ENCODE results near the gene ADGRF1. TPM values are rescaled to one million over a fixed set of nuclear protein-coding genes. Genes with fewer than 3 reads are reported as not detected.

ADGRF1 gene
- total RNA-seq, 4 donors from 2014 or later = not detected

DNA sequence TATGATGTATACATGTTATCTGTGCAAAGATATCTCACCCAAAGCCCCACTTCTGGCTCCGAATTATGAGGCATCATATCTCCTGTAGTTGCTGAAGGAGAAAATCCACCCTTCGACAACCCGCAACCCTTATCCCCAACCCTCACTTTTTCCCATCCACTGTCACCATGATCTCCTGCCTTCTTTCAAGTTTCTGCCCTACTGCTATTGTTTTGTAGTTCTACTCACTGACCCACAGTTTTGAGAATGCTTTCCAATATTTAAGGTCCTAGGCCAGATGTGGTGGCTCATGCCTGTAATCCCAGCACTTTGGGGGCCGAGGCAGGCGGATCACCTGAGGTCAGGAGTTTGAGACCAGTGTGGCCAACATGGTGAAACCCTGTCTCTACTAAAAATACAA is 22.2 kb downstream of the ADGRF1 start:
- DNase-seq (no peak), ATAC-seq (no peak)
- in situ Hi-C loops (cut with MboI; ENCODE audit: low sequenced_read_pairs in 4 of 4) = no loop called here
- Histone ChIP-seq H3K4me1 (no peaks in the 10 kb centered on the region), H3K27me3 (no peaks in the 10 kb centered on the region), H3K27ac (no peak overlapping the region), H3K36me3 (no peaks in the 10 kb centered on the region), H3K4me3 (no peak overlapping the region), H3K9me3 (no peaks in the 10 kb centered on the region)
- no peak for TF ChIP-seq POLR2A (IDR thresholded peaks at IDR 0.05)
- TF ChIP-seq, protein P1, sequence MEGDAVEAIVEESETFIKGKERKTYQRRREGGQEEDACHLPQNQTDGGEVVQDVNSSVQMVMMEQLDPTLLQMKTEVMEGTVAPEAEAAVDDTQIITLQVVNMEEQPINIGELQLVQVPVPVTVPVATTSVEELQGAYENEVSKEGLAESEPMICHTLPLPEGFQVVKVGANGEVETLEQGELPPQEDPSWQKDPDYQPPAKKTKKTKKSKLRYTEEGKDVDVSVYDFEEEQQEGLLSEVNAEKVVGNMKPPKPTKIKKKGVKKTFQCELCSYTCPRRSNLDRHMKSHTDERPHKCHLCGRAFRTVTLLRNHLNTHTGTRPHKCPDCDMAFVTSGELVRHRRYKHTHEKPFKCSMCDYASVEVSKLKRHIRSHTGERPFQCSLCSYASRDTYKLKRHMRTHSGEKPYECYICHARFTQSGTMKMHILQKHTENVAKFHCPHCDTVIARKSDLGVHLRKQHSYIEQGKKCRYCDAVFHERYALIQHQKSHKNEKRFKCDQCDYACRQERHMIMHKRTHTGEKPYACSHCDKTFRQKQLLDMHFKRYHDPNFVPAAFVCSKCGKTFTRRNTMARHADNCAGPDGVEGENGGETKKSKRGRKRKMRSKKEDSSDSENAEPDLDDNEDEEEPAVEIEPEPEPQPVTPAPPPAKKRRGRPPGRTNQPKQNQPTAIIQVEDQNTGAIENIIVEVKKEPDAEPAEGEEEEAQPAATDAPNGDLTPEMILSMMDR (IDR thresholded peaks at IDR 0.05 in 4 of 5, conservative IDR thresholded peaks at IDR 0.05 in 1 of 5) = no peak
- intact Hi-C loops (cut with DNase I; ENCODE audit: low total_unique reads) = no loop called here

DNA sequence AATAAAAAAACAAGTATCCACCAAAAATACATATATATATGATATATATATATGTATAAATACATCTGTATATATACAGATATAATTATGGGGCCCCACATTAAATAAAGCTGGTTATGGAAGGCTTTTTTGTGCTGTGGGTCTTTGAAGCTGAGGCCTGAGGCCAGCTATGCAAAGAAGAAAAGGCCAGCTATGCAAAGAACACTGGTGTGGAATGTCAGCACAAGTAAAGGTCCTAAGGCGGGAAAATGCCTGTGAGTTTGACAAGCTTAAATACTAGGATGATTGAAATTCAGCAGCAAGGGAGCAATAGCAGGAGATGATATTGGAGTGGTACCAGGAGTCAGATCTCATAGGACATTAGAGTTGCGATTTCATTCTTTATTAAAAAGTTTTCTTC is 25.2 kb downstream of the ADGRF1 start:
- in situ Hi-C loops (cut with MboI; ENCODE audit: low sequenced_read_pairs in 4 of 4) (no loop called here), intact Hi-C loops (cut with DNase I; ENCODE audit: low total_unique reads) (no loop called here)
- DNase-seq (no peak), ATAC-seq (no peak)
- Histone ChIP-seq H3K36me3 (no peaks in the 10 kb centered on the region), H3K27ac (no peak overlapping the region), H3K4me3 (no peak overlapping the region), H3K4me1 (no peaks in the 10 kb centered on the region), H3K9me3 (no peaks in the 10 kb centered on the region), H3K27me3 (no peaks in the 10 kb centered on the region)
- TF ChIP-seq POLR2A (IDR thresholded peaks at IDR 0.05) = no peak
- TF ChIP-seq, protein P1 (IDR thresholded peaks at IDR 0.05 in 4 of 5, conservative IDR thresholded peaks at IDR 0.05 in 1 of 5) = no peak

DNA sequence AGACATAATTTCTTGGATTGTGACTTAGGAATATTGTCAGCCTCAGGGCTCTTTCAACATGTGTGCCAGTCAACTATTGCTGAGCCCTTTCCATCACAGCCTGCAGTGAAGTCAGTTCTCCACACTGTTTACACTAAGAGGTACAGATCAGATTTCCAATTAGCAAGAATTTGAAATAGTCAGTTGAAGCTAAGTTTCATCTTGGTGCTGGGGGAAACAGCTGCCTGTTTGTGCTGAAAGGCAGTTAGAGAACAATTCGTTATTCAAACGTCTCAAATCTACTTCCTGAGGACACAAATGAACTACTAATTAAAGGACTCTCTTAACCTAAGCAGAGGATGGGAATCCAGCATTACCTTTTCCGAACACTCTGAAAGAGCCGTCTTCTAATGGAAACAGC is 25.9 kb downstream of the ADGRF1 start:
- H3K27ac ChIP-seq = no peak overlapping the region
- intact Hi-C loops (cut with DNase I; ENCODE audit: low total_unique reads) = no loop called here
- TF ChIP-seq, protein P1 (IDR thresholded peaks at IDR 0.05 in 4 of 5, conservative IDR thresholded peaks at IDR 0.05 in 1 of 5) = no peak
- no peak for TF ChIP-seq POLR2A (IDR thresholded peaks at IDR 0.05)
- ATAC-seq = no peak
- H3K27me3 ChIP-seq = no peaks in the 10 kb centered on the region
- H3K4me1 ChIP-seq = no peaks in the 10 kb centered on the region
- H3K4me3 ChIP-seq = no peak overlapping the region
- H3K36me3 ChIP-seq = no peaks in the 10 kb centered on the region
- in situ Hi-C loops (cut with MboI; ENCODE audit: low sequenced_read_pairs in 4 of 4) = no loop called here
- H3K9me3 ChIP-seq = no peaks in the 10 kb centered on the region
- DNase-seq = no peak

DNA sequence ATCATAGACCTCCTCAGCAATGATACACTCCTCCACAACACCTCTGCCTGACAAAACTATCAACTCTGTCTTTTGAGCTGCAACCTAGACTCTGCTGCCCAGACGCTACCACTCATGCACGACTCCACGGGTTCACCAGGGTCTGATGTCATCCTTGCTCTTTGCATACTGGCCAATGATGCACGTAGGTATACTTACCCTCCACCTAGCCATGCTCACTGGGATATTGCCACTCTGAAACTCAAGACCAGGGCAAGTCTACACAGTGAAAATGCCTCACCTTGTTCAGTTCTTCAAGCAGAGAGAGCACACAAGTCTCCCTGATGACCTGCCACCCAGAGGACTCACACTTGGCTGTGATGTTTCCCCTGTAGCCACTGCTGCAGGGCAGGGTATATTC is 27.7 kb downstream of the ADGRF1 start:
- H3K4me1 ChIP-seq = no peaks in the 10 kb centered on the region
- H3K27me3 ChIP-seq = no peaks in the 10 kb centered on the region
- TF ChIP-seq, protein P1 (IDR thresholded peaks at IDR 0.05 in 4 of 5, conservative IDR thresholded peaks at IDR 0.05 in 1 of 5) = no peak
- no peaks in the 10 kb centered on the region for H3K36me3 ChIP-seq
- no peak overlapping the region for H3K4me3 ChIP-seq
- no peak for ATAC-seq
- no peak for DNase-seq
- intact Hi-C loops (cut with DNase I; ENCODE audit: low total_unique reads) = no loop called here
- in situ Hi-C loops (cut with MboI; ENCODE audit: low sequenced_read_pairs in 4 of 4) = no loop called here
- no peak overlapping the region for H3K27ac ChIP-seq
- H3K9me3 ChIP-seq = no peaks in the 10 kb centered on the region

DNA sequence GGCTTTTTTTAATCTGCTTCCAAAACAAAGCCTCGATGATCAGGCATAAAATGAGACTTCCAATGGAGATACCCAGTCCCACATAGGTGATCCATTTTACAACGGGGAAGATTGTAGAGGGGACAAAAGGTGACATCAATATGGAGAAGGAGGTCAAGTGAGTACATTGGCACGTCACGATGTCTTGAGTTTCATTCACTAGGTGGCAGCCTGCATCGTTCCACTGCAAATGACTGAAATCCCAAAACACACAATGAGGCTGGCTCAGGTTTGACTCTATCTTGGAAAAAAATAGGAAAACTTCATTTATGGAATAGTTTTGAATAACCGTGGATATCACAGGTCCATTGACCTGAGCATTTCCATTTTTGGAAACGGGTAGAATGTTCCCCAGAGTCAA is 32.5 kb downstream of the ADGRF1 start:
- Histone ChIP-seq H3K27me3 (no peaks in the 10 kb centered on the region), H3K4me3 (no peak overlapping the region), H3K9me3 (no peaks in the 10 kb centered on the region), H3K27ac (no peak overlapping the region), H3K4me1 (no peaks in the 10 kb centered on the region), H3K36me3 (no peaks in the 10 kb centered on the region)
- no peak for ATAC-seq
- in situ Hi-C loops (cut with MboI; ENCODE audit: low sequenced_read_pairs in 4 of 4) = no loop called here
- no peak for DNase-seq
- intact Hi-C loops (cut with DNase I; ENCODE audit: low total_unique reads) = no loop called here
- TF ChIP-seq POLR2A (IDR thresholded peaks at IDR 0.05) = no peak
- TF ChIP-seq, protein P1 (IDR thresholded peaks at IDR 0.05 in 4 of 5, conservative IDR thresholded peaks at IDR 0.05 in 1 of 5) = no peak
